DMS153 treated with DMSO at 0.1 percent for 48 hours (cell line): ENCODE results near the gene YIF1A.
"Not testable (repeated sequence)": the region's sequence is repeated elsewhere in the genome, so short reads cannot be mapped to it uniquely, and the experiment has no call there.

Source experiments
- DNase-seq: peaks from one replicate; lab custom pipeline; 2025; ENCODE audit not compliant: unreplicated experiment; lab: John Stamatoyannopoulos, UW

The YIF1A gene

DNA sequence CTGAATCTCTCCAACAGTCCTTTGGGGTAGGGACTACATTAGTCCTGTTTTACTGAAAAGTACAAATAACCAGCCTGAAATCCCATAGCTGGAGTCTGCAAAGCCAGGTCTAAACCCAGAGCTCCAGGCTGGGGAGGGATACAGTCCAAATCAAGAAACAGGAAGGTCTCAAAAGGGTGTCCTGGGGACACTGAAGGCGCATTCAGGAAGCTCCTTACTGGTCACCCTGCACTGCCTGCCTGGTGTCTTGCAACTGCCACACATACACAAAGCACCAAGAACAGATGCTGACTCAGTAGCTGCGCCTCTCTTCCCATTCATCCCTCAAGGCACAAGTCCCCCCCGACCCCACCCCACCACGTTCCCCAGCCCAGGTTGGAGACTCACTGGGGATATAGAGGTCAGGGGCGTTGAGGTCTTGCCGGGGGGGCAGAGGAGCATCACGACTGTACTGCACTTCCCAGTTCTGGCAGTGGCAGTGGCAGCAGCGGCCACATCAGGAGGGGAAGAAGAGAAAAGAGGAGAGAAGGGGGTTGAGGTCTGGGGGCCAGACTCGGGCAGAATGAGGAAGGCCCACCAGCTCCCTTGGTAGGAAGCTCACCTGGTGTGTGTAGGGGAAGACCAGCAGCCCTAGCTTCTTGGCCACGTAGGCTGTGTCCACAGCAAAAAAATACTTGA lies 1.6 kb downstream of the YIF1A start:
- DNase-seq, result no peak

DNA sequence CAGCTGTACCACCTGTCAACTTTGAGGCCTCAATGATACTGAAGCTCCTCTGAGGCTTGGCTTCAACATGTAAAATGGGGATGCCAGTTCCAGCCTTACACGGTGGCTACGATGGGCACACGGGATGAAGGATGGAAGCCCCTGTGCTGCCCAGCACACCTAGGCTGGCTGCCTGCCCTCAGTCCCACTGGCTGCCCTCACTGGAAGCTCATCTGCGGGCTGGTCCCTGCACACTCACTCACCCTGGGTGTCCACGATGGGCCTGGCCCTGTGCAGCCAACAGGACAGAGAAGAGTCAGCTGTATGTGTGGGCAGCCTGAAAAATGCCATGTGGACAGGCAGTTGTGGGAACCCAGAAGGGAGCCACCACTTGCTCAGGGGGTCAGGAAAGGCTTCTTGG lies 2.2 kb downstream of the YIF1A start:
- DNase-seq, result no peak

DNA sequence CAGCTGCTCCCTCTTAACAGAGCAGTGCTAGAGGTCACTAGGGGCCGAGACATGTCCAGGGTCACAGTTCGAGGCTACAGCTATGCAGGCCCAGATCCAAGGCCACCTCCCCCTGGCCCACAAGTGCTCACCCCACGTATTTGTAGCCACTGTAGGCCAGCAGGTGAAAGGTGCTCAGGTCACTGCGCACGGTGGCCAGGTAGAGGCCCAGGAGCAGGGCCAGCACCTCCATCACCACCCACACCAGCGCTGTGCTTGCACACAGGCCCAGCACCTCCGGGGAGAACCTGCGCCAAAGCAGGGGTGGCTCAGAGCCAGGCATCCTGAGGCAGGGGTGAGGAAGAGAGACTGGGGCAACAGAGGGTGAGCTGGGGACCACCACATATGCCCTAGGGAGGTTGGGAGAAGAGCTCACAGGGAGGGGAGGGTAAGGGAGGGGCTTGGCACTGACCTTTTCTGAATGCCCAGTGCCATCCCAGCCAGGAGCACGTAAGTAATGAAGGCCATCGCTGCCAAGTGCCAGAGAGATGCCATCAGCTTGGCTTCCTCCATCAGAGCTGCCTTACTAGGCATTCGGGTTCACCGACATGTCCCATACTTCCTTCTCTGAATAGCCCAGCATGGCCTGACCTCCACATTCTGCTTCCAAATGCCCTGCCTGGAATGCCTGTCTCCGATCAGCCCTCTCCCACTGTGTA lies 3.5 kb downstream of the YIF1A start:
- DNase-seq, result no peak

DNA sequence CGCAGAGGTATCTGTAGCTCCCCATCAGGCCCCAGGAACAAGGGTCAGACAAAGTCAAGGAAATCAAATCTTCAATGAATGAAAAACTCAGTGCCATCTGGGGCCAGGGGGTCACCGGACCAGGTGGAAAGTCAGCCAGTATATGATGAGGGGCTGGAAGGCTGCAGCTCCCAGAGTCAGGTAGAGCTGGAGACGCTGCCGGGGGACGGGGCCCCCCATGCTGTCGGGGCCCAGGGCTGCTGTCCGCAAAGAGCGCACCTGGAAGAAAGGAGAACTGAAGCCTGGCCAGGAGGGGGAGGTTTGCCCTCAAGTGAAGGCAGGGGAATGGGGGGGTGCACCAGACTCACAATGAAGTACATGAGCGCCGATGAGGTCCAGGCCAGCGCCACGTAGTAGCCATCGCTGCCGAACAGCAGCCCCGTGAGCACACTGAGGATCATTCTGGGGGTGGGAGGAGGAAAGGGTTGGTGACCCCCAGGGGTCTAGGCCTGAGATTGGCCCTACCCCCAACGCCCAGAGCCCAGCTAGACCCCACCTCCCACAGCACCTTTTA lies 4.3 kb downstream of the YIF1A start:
- no peak for DNase-seq

DNA sequence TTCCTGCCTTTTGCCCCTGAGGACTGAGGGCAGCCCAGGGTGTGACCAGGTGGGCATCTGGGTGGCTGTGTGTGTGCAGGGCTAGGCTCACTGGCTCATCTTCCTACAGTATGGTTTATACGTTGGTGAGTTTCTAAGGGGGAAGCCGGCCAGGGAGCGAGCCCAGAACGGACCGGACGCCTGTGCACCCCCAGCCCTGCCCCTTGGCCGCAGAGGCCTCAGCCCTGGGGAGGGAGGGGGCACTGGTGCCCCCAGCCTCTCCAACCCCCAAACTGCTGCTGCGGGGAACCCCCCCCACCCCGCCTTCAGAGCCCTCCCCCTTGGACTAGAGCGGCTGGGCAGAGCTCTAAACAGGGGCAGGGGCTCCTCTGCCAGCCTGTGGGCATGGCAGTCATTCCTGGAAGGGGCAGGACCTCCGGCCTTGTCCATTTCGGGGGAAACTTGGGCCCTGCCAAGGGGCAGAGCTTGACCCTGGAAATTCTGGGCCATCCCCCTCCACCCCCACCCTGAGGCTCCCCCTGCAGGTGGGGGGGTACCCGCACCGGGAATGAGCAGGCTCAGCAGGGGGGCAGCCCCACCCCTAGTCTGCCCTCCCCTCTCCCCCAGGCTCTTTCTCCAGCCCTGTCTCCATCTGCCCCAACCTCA lies 5.4 kb downstream of the YIF1A start:
- no peak for DNase-seq

DNA sequence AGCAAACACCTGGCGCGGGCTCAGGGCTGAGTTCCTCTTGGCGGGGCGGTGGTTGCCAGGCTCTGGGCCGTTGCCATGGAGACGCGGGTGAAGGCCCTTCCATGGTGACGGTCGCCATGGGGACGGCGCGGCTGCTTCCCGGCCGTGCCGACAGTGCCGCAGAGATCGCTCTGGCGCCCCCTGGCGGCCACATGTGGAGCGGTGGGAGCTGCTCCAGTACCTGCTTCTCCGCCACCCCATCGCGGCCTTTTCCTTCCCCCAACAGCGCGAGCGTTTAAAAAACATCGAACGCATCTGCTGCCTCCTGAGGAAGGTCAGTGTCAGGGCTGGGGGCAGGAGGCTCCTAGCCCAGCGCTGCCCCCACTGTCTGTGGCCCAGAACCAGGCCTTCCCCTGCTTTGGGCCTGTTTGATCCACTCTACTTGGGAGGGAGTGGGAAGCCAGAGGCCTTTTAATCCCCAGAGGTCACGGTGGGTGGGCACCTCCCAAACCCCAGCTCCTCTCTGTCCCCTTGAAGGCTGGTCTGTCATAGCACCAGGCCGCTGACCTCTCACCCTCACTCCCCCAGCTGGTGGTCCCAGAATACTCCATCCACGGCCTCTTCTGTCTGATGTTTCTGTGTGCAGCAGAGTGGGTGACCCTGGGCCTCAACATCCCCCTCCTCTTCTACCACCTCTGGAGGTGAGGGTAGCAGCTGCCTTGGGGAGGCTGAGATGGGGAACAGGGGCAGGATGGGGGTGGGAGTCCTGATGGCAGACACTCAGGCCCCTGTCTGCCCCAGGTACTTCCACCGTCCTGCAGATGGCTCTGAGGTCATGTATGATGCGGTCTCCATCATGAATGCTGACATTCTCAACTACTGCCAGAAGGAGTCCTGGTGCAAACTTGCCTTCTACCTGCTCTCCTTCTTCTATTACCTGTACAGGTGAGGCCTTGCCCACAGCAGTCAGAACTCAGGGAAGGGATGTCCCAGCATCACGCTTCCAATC lies 6.2 kb downstream of the YIF1A start:
- peak; percentile 92 for DNase-seq

DNA sequence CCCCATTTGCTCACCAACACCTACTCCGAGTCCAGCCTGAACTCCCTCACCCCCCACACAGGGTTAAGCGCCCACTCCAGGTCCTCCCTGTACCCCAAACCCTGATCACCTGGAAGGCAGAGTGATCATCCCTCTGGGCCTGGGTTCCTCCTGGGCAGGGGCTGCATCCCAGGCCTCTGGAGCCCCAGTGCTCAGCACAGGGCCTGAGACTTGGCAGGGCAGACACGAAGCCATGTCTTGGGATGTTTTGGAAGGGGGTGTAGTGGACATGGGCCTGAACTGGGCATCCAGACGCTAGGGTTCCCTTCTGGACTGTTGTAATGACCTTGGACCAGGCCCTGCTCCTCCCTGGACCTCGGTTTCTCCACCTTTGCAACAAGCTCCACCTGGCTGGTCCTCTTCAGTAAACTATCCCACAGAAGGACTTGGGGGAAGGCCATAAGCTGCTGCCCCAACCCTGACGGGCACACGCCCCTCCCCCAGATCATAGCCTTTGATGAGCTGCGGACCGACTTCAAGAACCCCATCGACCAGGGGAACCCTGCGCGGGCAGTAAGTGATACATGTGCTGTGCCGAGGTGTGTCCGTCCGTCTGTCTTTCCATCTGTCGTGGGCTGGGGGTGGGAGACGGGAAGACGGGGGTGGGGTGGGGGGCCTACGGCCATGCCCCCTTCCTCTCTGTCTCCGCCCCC lies 7.0 kb downstream of the YIF1A start:
- no peak for DNase-seq

DNA sequence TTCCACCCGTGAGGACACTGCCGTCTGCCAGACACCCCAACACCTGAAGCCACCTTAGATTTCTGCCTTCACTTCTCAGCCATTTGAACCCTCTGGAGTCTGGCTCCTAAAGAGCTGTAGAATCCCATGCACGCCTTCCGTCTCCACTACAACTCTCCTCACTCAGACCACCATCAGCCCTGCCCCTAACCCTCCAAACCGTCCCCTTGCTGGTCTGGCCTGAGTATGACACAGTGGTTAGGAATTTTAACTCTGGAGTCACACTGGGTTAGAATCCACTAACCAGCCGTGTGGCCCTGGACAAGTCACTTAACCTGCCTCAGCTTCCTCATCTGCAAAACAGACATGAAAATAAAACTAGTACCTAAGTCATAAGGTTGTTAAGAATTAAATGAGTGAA lies 7.9 kb downstream of the YIF1A start:
- no peak for DNase-seq

DNA sequence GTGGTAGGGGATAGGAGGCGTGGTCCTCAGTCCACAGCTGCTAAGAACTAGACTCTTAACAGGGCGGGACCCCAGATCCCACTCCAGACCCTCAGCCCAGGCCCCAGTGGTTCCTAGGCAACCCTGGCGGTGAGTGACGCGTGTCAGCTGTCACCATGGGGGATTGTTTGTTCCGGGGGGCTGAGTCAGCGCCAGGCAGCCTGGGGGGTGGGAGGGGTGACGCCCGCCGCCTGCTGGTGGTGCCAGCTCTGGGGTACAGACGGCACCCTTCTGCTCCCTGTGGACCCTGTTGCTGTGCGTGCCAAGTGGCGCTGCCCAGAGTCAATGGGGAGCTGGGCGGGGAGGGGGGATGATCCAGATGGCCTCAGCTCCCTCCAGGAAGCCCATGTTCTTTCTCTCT lies 8.5 kb downstream of the YIF1A start:
- no peak for DNase-seq

DNA sequence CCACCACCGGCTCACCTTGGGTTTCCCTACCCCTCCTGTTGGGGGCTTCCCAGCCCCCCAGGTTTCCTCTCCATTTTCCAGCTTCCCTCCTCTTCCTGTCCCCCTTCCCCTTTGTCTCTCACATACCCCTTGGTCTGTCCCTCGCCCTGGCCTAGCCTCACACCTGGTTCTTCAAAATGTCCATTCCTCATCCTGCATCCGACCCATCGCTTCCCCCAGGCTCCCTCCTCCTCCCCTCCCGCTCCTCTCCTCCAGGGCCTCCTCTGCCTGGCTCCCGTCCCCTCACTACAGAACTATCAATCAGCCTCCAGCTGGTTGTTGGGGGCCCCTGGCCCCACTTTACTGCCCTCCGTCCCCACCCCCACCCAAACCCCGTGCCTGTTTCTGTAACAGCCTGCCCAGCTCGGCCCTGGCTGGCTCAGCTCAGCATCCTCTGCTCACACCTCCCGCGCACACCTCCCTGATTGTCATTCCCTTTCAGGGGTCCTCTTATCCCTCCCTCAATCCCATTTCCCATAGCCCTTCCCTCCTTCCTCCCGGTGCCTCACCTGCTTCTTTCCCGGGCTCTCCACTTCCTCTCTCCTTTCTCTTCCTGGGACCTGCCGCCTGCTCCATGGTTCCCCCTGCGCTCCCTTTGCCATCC lies 9.7 kb downstream of the YIF1A start:
- no peak for DNase-seq

DNA sequence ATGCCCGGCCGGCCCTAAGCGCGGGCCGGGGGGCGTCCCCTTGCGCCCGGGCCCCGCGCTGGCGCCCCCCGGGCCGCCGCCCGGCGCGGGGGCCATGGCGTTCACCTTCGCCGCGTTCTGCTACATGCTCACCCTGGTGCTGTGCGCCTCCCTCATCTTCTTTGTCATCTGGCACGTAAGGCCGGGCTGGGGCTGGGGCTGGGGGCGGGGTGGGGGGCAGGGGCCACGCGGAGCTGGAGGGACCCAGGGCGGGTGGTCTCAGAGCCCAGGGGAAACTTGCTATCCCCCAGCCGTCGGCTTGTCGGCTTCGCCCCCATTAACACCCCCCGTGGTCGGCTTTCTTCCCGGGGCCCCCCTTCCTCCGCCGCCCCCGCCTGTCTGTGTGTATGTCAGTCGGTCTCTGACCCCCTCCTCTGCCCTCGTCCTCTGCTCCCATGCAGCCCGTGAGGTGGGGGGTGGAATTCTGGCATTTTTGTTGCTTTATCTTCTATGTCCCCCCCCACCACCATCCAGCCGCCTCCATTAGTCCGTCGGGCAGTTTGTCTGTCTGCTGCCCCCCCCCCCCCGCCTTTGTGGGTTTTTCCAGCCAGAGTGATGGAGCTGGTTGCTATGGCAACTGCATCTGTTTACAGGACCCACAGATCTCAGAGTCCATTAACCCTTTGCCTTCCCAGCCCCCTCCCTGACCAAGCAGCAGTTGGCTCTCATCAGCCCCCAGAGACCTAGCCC lies 10.4 kb downstream of the YIF1A start:
- DNase-seq, result no peak

DNA sequence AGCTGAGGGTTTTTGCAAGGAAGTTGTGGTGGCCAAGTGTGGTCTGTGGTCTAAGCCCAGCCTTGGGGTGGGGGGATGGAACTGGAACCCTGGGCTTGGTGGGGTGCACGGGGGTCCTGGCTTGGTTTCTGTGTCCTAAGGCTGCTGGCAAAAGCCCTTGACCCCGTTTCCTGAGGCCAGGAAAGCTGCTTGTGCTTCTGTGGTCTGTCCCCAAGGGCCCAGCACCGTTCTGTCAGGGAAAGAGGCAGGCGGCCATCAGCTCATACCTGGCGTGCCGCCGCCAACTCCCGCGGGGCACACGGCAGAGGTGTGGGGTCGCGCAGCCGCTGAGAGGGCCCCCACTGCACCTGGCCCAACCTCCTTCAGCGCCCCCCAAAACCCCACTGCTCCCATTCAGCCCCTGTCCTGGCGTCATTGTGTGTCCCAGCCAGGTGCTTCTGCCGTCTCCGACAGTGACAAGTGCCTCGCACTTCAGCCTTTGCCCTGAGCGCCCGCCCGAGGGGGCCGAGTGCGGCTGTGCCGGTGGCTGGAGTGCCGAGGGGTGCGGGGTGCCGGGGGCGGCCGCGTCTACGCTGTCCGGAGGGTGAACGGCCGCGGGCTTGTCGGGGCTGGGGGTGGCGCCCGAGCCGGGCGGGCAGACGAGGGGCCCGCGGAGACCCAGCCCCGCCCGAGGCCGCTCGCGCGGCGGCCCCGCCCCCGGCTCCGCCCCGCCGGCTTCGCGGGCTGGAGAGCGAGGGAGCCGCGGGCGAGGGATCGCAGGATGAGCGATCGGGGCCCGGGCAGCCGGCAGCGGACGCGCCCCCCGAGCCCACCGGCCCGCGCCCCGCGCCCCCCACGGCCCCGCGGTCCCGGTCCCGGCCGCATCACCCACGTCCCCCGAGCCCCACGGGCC lies 11.2 kb downstream of the YIF1A start, which contains the start of gene CNIH2:
Gene CNIH2, plus strand, starts transcription at position 705 of the 892 bp plus-strand sequence. CDS start 282 bp downstream, outside the sequence.
- no peak for DNase-seq

DNA sequence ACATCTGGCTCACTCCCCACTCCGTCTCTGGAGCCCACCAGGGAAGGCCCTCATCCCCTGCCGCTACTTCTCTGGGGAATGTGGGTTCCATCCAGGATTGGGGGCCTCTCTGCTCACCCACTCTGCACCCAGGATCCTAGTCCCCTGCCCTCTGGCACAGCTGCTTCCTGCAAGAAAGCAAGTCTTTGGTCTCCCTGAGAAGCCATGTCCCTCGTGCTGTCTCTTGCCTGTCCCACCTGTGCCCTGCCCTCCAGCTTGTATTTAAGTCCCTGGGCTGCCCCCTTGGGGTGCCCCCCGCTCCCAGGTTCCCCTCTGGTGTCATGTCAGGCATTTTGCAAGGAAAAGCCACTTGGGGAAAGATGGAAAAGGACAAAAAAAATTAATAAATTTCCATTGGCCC lies 11.9 kb downstream of the YIF1A start:
- DNase-seq, result not testable (repeated sequence)

DNA sequence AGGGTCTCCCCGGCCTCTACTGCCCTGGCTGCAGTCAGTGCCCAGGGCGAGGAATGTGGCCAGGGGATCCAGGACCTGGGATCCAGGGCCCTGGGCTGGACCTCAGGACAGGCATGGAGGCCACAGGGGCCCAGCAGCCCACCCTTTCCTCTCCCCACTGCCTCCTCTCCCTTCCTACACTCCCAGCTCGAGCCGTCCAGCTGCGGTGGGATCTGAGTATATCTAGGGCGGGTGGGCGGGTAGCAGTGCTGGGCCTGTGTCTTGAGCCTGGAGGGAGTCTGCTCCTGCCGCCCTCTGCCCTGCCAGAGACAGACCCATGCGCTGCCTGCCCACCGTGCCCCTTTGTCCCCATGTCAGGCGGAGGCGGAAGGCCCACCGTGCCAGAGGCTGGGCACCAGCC lies 12.3 kb downstream of the YIF1A start:
- DNase-seq, result not testable (repeated sequence)

DNA sequence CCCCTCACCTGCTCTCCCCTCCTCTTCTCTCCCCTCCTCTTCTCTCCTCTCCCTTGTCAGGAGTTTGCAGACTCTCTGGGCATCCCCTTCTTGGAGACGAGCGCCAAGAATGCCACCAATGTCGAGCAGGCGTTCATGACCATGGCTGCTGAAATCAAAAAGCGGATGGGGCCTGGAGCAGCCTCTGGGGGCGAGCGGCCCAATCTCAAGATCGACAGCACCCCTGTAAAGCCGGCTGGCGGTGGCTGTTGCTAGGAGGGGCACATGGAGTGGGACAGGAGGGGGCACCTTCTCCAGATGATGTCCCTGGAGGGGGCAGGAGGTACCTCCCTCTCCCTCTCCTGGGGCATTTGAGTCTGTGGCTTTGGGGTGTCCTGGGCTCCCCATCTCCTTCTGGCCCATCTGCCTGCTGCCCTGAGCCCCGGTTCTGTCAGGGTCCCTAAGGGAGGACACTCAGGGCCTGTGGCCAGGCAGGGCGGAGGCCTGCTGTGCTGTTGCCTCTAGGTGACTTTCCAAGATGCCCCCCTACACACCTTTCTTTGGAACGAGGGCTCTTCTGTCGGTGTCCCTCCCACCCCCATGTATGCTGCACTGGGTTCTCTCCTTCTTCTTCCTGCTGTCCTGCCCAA lies 12.8 kb downstream of the YIF1A start:
- no peak for DNase-seq

DNA sequence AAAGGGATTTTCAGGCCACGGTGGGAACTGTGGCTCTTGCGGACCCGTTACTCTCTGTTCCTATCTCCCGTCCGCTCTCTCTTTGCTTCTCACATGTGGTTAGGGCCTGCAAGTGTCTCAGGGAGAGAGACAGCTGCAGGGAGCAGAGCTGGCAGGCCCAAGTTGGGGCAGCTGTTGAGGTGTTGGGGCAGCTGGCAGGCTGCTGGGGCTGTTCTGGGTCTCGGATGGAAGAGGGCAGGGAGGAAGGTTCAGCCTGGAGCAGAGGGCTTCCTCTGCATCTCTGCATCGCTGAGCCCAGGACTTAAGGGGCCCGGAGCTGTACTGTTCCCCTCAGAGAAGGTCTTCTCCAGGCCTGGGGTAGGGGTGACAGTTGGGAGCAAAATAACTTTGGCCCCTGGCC lies 13.5 kb downstream of the YIF1A start:
- no peak for DNase-seq

DNA sequence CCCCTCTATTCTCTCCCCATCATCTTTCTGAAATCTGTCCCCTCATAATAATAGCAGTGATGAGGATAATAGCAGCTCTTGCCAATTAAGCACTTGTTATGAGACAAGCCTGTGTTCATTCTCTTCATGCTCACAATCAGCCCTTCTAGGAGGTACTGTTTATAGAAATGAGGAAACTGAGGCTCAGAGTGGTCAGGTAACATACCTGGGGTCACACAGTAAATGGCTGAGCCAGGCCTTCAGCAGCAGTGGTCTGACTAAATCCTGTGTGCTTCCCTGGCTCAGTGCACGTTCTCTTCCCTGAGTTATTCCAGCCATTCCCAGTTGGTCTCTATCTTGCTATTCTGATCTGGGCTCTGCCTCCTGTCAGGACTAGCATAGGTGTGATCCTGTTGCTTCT lies 14.7 kb downstream of the YIF1A start:
- no peak for DNase-seq

DNA sequence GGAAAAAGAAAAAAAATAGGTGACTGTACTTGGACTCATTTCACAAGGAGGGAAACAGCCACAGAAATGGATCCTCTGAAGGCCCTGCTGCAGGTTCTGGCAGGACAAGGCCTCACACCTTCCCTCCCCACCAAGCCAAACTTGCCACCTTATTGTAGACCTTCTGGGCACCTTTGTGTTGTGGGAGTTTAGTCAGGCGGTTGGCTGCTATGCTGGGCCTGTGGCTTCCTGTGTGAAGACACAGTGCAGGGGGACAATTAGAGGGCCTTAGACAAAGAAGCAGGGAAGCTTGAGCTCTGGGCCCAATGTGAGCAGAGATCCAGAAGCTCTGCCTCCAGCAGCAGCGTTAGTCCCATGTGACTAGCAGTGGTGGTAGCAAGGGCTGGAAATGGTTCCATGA lies 16.3 kb downstream of the YIF1A start:
- DNase-seq, result no peak
